Muscle layer of colon (tissue), 2 donors: ENCODE results near the gene PHC2.

Source experiments
- H3K27ac ChIP-seq: one replicate; pipeline ENCODE4 v1.7.0; 2013; ENCODE audit warnings: low read depth, mild to moderate bottlenecking, low read length, moderate library complexity
- H3K27me3 ChIP-seq, 2 donors: one replicate each; pipeline ENCODE4 v1.7.0; 2013; ENCODE audit warnings: low read length in 2 of 2, mild to moderate bottlenecking in 2 of 2; ENCODE audit not compliant: insufficient read depth in 2 of 2, control insufficient read depth in 1 of 2
- H3K36me3 ChIP-seq: one replicate; pipeline ENCODE4 v1.7.0; 2013; ENCODE audit warnings: mild to moderate bottlenecking, low read length; ENCODE audit not compliant: insufficient read depth
- H3K4me1 ChIP-seq: one replicate; pipeline ENCODE4 v1.7.0; 2013; ENCODE audit warnings: mild to moderate bottlenecking, low read length; ENCODE audit not compliant: insufficient read depth
- H3K4me3 ChIP-seq, 2 donors: one replicate each; pipeline ENCODE4 v1.7.0; 2013; ENCODE audit warnings: low read length in 2 of 2, low read depth in 1 of 2, mild to moderate bottlenecking in 1 of 2, moderate library complexity in 1 of 2
- H3K9ac ChIP-seq: one replicate; pipeline ENCODE4 v1.7.0; 2013; ENCODE audit warnings: low read length
- H3K9me3 ChIP-seq: one replicate; pipeline ENCODE4 v1.7.0; 2013; ENCODE audit warnings: mild to moderate bottlenecking, low read length
- donor health status: abdominal sarcoma.
- donor health status: Adenocarcinoma of cecum.

The PHC2 gene

DNA sequence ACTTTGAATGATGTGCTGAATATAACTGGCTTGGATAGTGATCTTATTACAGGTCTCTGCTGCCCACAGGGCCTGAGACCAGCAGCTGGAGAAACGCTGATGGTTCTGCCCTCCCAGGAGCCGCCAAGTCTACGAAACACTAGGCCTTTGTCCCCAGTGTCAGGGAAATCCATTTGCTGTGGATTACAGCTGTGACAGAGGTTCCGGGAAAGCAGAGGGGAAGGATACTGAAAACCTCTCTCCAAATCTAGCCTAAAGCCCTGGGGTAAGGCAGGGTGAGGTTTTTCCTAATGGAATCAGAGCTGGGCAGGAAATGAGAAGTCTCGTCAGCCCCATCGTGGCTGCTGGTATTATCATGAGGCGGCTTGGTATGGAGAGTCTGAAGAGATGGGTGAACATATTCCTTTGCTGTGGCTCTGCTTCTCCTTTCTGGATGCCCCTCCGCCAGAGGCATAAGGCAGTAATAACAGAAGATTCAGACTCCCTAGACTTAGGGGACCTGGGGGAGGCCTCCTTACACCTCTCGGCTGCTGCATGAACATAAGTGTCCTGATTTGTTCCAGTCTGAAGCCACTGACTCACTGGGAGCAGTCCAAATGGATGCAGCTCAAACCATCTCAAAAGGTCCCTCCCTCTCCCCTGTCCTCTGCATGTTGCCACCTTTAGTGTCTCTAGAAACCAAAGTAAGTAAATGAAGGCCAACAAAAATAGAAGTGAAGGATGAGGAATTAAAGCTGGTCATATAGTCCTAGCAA, 48.1 kb downstream of the PHC2 start:
- Histone ChIP-seq H3K27ac (no peak overlapping the region), H3K36me3 (no peaks in the 10 kb centered on the region), H3K9ac (no peak overlapping the region), H3K9me3 (no peaks in the 10 kb centered on the region), H3K4me3 (no peak overlapping the region), H3K4me1 (peaks cover 12% of the 10 kb centered on the region), H3K27me3 (no peaks in the 10 kb centered on the region)

DNA sequence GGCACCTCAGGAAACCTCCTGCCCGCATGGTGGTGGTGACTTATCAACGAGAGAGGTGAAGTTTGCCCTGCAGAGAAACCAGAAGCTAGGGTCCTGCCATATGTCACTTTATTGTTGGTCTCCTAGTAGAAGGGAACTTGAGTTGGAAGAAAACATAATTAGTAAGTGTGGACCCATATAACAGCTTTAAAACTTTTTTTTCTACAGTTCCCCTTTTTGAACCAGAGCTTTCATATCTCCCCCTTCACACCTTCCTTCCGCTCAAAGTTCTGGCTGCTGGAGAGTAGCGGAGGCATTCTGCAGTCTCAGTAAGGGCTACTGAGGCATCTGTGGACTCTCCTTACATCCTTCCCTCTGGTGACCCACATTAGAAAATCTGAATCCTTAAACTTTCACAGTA, 48.9 kb downstream of the PHC2 start:
- Histone ChIP-seq H3K4me3 (no peak overlapping the region), H3K27me3 (no peaks in the 10 kb centered on the region), H3K9ac (no peak overlapping the region), H3K36me3 (no peaks in the 10 kb centered on the region), H3K9me3 (no peaks in the 10 kb centered on the region), H3K4me1 (peaks cover 12% of the 10 kb centered on the region), H3K27ac (no peak overlapping the region)

DNA sequence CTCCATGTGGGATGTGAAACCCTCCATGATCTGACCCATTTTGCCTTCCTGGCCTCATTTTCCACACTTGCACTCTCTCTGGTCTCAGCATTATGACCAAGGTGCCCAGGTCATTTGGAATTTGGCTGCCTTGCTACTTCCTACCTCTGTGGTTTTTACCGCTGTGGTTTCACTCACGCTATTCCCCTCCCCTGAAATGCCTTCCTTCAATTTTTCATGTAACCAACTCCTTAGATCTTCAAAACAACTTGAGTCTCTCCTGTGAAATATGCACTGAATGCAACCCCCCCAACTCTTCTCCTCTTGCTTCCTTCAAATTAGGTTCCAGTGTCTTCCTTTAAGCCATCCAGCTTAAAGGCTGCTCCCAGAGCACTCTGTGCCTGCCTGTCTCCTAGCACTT, 50.1 kb downstream of the PHC2 start:
- no peak overlapping the region for H3K27ac ChIP-seq
- no peak overlapping the region for H3K4me3 ChIP-seq
- H3K27me3 ChIP-seq, result no peaks in the 10 kb centered on the region
- H3K9ac ChIP-seq, result no peak overlapping the region
- no peaks in the 10 kb centered on the region for H3K36me3 ChIP-seq
- H3K4me1 ChIP-seq, result peaks cover 12% of the 10 kb centered on the region
- H3K9me3 ChIP-seq, result no peaks in the 10 kb centered on the region

DNA sequence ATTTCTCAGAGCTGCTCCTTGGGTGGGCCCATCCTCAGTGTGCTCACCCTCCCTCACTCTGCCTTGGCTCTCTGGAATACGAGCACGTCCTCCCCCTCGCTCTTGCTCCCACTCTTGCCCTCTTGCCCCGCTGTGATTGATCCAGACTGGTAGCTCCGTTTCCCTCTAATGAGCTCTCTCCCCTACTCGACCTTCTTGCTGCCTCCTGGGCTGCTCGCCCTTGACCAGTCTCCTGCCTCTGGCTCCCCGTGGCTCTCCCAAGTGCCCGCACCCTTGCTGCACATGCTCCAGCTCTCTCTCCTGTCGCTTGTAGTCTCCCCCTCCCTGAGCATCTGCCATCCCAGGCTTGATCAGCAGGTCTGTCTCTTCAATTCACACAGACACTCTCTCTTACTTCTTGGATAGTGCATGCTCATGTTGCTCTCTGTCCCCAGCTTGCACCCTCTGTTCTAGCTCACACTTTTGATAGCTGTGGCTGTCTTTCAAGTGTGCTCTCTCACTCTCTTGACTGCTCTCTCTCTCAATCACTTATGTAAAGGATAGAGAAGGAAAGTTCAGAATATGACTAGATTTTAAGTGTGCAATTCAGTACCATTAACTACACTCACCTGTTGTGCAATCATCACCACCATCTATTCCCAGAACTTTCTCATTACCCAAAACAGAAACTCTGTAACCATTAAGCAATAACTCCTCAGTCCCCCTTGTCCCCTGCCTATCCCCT, 51.1 kb downstream of the PHC2 start:
- Histone ChIP-seq H3K4me1 (peaks cover 17% of the 10 kb centered on the region), H3K9ac (no peak overlapping the region), H3K27ac (no peak overlapping the region), H3K9me3 (no peaks in the 10 kb centered on the region), H3K36me3 (no peaks in the 10 kb centered on the region), H3K27me3 (no peaks in the 10 kb centered on the region), H3K4me3 (no peak overlapping the region)

DNA sequence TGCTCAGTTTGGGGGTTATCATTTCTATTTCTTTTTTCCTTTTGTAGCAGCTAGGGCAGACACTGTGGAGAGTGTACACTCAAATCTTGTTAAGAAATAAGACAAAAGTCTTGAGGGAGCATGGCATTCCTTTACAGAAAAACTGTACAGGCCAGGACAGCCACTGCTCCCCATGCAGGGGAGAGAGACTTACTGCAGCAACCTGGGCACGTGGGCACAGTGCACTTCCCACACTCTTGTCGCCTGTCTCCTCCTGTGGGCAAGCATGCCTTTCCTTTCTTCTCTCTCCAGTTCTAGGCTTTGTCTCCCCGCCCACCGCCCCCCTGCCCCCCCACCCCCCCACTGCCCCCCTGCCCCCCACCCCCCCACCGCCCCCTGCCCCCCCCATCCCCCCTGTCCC, 51.9 kb downstream of the PHC2 start:
- H3K27ac ChIP-seq, result no peak overlapping the region
- H3K9me3 ChIP-seq, result no peaks in the 10 kb centered on the region
- no peaks in the 10 kb centered on the region for H3K27me3 ChIP-seq
- no peaks in the 10 kb centered on the region for H3K36me3 ChIP-seq
- H3K9ac ChIP-seq, result no peak overlapping the region
- peaks cover 22% of the 10 kb centered on the region for H3K4me1 ChIP-seq
- no peak overlapping the region for H3K4me3 ChIP-seq

DNA sequence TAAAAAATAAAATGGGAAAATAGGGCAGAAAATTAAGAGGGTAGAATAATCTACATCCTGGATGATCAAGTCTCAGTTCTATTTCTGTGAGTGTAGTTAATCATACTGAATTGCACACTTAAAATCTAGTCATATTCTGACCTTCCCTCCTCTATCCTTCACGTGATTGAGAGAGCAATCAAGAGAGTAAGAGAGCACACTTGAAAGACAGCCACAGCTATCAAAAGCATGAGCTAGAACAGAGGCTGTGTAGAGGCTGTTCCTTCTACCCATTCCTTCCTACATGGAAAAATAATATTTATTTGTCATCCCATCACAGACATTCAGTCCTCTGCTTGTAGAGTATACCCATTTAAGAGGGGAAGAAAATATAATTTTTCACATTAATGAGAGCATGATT, 52.4 kb downstream of the PHC2 start:
- no peaks in the 10 kb centered on the region for H3K9me3 ChIP-seq
- H3K4me1 ChIP-seq, result peaks cover 19% of the 10 kb centered on the region
- no peaks in the 10 kb centered on the region for H3K36me3 ChIP-seq
- no peaks in the 10 kb centered on the region for H3K27me3 ChIP-seq
- H3K9ac ChIP-seq, result no peak overlapping the region
- no peak overlapping the region for H3K27ac ChIP-seq
- no peak overlapping the region for H3K4me3 ChIP-seq

DNA sequence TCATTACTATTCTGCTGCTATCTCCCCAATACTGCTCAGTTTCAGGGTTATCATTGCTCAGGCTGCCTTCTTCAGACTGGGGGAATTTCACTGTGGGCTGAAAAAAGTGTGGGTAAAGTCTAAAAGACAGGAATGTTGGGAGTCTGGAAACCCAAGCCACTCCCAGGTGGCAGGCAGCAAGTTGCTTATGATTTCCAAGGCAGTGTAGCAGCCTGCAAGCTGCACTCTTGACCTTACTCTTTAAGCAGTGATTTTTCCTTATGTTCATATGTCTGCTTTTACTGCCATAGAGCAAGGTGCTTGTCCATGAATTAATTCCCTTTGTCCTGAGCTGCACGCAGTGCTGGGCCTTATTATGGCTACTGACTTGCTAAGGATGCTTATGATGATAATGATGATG, 53.1 kb downstream of the PHC2 start:
- Histone ChIP-seq H3K4me1 (peaks cover 19% of the 10 kb centered on the region), H3K36me3 (no peaks in the 10 kb centered on the region), H3K27ac (no peak overlapping the region), H3K27me3 (no peaks in the 10 kb centered on the region), H3K9ac (no peak overlapping the region), H3K9me3 (no peaks in the 10 kb centered on the region), H3K4me3 (no peak overlapping the region)

DNA sequence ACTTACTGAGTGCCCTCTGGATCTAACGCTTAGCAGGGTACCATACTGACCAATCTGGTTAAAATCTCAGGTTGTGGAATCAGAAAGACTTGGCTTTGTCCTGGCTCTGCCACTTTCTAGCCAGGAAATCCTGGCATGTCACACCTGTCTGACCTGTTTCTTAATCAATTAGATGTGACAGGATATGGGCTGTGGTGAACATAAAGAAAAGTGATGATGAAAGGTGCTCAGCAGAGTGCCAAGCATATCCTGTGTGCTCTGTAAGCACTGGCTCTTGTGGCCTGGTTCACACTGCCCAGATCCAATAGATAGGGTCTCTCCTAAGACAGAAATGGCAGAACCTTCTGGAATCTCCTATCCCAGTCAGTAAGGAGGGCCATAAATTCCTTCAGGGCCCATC, 53.9 kb downstream of the PHC2 start:
- Histone ChIP-seq H3K36me3 (no peaks in the 10 kb centered on the region), H3K9me3 (no peaks in the 10 kb centered on the region), H3K4me1 (peaks cover 19% of the 10 kb centered on the region), H3K27me3 (no peaks in the 10 kb centered on the region), H3K27ac (no peak overlapping the region), H3K9ac (no peak overlapping the region), H3K4me3 (no peak overlapping the region)

DNA sequence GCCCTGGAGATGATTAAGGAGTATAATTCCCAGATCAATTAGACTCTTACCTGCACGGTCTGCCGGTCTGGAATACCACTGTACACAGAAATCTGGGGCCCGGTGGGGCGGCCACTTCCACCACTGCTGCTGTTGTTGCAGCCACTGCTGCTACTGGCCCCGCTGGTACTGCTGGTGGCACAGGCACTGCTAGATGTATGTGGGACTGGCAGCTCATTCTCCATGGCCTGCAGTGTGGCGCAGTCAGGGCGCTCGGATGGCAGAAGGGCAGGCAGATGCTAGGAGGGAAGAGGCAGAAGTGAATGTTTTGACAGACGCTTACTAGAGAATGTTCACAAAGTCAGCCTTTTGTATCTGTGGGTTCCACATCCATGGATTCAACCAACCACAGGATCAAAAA, 55.6 kb downstream of the PHC2 start:
- Histone ChIP-seq H3K4me3 (no peak overlapping the region), H3K4me1 (peaks cover 19% of the 10 kb centered on the region), H3K27ac (no peak overlapping the region), H3K27me3 (no peaks in the 10 kb centered on the region), H3K36me3 (no peaks in the 10 kb centered on the region), H3K9me3 (no peaks in the 10 kb centered on the region), H3K9ac (no peak overlapping the region)

DNA sequence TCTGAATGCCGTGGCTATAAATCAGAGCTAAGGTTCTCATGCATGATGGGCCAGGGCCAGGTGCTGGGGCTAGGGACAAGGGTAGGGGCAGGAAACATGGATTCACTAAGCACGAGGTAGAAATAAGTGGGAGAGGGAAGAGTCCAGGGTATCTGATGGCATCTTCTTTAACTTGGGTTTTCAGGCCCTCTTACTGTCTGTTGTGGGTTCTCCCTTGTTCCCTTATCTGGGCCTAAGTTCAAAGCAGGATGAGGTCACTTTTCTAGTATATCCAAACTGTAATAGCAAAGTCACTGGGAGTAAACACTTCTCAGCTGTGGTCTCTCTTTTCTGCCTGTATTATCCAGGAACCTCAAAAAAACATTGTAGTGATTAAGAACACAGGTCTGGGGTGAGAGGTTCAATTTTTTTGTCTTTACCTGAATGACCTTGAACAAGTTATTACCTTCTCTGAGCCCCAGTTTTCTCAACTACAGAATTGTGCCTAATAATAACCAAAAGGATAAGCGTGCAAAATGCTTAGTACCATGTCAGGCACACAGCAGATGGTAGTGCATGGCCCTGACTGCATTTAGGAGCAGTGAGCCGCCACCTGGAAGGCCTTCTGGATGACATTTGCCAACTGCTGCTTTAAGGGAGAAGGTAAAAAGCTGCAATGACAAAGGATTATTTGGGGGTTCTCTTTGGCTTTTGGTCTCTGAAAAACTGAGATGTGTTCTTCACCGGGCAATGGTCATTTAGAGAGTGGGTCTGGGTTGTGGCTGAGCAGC, 56.4 kb downstream of the PHC2 start:
- peaks cover 19% of the 10 kb centered on the region for H3K4me1 ChIP-seq
- H3K9ac ChIP-seq, result no peak overlapping the region
- H3K36me3 ChIP-seq, result no peaks in the 10 kb centered on the region
- H3K4me3 ChIP-seq, result no peak overlapping the region
- no peak overlapping the region for H3K27ac ChIP-seq
- no peaks in the 10 kb centered on the region for H3K9me3 ChIP-seq
- H3K27me3 ChIP-seq, result no peaks in the 10 kb centered on the region

DNA sequence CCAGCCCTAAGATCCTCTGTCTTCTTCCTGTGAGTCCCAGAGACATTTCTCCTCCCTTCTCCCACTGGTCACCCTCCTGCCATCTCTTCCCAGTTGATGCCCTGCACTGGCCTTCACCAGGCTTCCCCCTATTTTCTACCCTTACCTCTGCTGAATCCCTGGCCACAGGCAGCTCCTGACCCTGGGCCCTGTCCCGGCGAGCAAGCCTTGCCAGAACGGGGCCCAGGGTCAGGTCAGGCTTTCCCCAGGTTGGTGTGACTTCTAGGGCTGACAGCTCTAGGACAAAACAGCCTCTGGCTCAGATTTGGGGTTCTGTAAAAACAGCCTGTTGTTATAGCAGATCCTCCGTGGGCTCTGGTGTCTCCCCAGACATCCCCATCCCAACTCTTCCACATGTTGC, 57.3 kb downstream of the PHC2 start:
- peaks cover 16% of the 10 kb centered on the region for H3K4me1 ChIP-seq
- H3K4me3 ChIP-seq, result no peak overlapping the region
- H3K36me3 ChIP-seq, result no peaks in the 10 kb centered on the region
- H3K27me3 ChIP-seq, result no peaks in the 10 kb centered on the region
- H3K27ac ChIP-seq, result no peak overlapping the region
- no peaks in the 10 kb centered on the region for H3K9me3 ChIP-seq
- H3K9ac ChIP-seq, result no peak overlapping the region
